ENCODE data around the gene COQ8A. TPM values are rescaled to one million over a fixed set of nuclear protein-coding genes. Genes with fewer than 3 reads are reported as not detected.

The COQ8A gene
- polyA plus RNA-seq, 1 donor from 2014 or later, result 13.2 TPM

DNA sequence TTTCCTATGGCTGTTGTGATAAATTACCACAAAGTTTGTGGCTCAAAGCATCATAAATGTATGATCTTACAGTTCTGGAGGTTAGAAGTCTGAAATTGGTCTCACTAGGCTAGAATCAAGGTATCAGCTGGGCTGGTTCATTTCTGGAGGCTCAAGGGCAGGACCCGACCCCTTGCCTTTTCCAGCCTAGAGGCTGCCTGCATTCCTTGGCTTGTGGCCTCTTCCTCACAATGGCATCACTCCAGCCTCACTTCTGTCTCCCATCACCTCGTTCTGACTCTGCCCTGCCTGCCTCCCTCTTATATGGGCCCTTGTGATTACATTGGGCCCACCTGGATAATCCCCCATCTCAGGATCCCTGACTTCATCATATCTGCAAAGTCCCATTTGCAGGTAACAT lies 8.0 kb downstream of the COQ8A start:
- Histone ChIP-seq H2AFZ (ENCODE audit: low read depth, low read length) (no peak overlapping the region), H3K4me3 (ENCODE audit: low read length) (no peak overlapping the region), H3K4me2 (ENCODE audit: low read length) (no peak overlapping the region), H3K9me2 (ENCODE audit: insufficient read depth, low read length) (no peaks in the 10 kb centered on the region), H3K79me2 (replicated peaks; ENCODE audit: insufficient read depth, low read length) (no peaks in the 10 kb centered on the region), H3K27ac (ENCODE audit: low read length) (no peak overlapping the region), H3K36me3 (ENCODE audit: insufficient read depth, low read length) (no peaks in the 10 kb centered on the region), H3K9ac (ENCODE audit: low read length) (no peak overlapping the region), H3K27me3 (ENCODE audit: insufficient read depth, low read depth, low read length) (no peaks in the 10 kb centered on the region), H4K20me1 (ENCODE audit: insufficient read depth) (no peaks in the 10 kb centered on the region), H3F3A (ENCODE audit: insufficient read depth, low read length, poor library complexity, severe bottlenecking) (no peaks in the 10 kb centered on the region), H3K9me3 (ENCODE audit: low read length) (no peaks in the 10 kb centered on the region)
- TF ChIP-seq REST (IDR thresholded peaks at IDR 0.05; ENCODE audit: borderline replicate concordance) (no peak), MXI1 (conservative IDR thresholded peaks at IDR 0.05; ENCODE audit: poor library complexity, severe bottlenecking) (no peak), RAD21 (conservative IDR thresholded peaks at IDR 0.05) (no peak), EZH2 (IDR thresholded peaks at IDR 0.05; ENCODE audit: borderline replicate concordance, insufficient read depth, low read length, poor library complexity, severe bottlenecking) (no peak), TAF1 (IDR thresholded peaks at IDR 0.05; ENCODE audit: low read depth) (no peak)
- TF ChIP-seq, protein P1, sequence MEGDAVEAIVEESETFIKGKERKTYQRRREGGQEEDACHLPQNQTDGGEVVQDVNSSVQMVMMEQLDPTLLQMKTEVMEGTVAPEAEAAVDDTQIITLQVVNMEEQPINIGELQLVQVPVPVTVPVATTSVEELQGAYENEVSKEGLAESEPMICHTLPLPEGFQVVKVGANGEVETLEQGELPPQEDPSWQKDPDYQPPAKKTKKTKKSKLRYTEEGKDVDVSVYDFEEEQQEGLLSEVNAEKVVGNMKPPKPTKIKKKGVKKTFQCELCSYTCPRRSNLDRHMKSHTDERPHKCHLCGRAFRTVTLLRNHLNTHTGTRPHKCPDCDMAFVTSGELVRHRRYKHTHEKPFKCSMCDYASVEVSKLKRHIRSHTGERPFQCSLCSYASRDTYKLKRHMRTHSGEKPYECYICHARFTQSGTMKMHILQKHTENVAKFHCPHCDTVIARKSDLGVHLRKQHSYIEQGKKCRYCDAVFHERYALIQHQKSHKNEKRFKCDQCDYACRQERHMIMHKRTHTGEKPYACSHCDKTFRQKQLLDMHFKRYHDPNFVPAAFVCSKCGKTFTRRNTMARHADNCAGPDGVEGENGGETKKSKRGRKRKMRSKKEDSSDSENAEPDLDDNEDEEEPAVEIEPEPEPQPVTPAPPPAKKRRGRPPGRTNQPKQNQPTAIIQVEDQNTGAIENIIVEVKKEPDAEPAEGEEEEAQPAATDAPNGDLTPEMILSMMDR (IDR thresholded peaks at IDR 0.05; ENCODE audit: poor library complexity, severe bottlenecking), result no peak

- H3K4me3 ChIP-seq (ENCODE audit: low read length), result no peak overlapping the region
- H3K27me3 ChIP-seq (ENCODE audit: insufficient read depth, low read depth, low read length), result no peaks in the 10 kb centered on the region
- no peak overlapping the region for H3K27ac ChIP-seq (ENCODE audit: low read length)
- H2AFZ ChIP-seq (ENCODE audit: low read depth, low read length), result no peak overlapping the region
- no peak for TF ChIP-seq MXI1 (conservative IDR thresholded peaks at IDR 0.05; ENCODE audit: poor library complexity, severe bottlenecking)
- no peaks in the 10 kb centered on the region for H3K9me2 ChIP-seq (ENCODE audit: insufficient read depth, low read length)
- no peak overlapping the region for H3K4me2 ChIP-seq (ENCODE audit: low read length)
- H3K79me2 ChIP-seq (replicated peaks; ENCODE audit: insufficient read depth, low read length), result no peaks in the 10 kb centered on the region
- H3K9ac ChIP-seq (ENCODE audit: low read length), result no peak overlapping the region
- H4K20me1 ChIP-seq (ENCODE audit: insufficient read depth), result no peaks in the 10 kb centered on the region
- no peaks in the 10 kb centered on the region for H3F3A ChIP-seq (ENCODE audit: insufficient read depth, low read length, poor library complexity, severe bottlenecking)
- no peaks in the 10 kb centered on the region for H3K9me3 ChIP-seq (ENCODE audit: low read length)
- H3K36me3 ChIP-seq (ENCODE audit: insufficient read depth, low read length), result no peaks in the 10 kb centered on the region
These were observed 8.4 kb downstream of the COQ8A start for GRCh38 chr1:226948480-226948879.

GRCh38 chr1:226948996-226949395 lies 8.9 kb downstream of the COQ8A start:
- Histone ChIP-seq H3K79me2 (replicated peaks; ENCODE audit: insufficient read depth, low read length) (no peaks in the 10 kb centered on the region), H3K9ac (ENCODE audit: low read length) (no peak overlapping the region), H2AFZ (ENCODE audit: low read depth, low read length) (no peak overlapping the region), H3K9me3 (ENCODE audit: low read length) (no peaks in the 10 kb centered on the region), H3K9me2 (ENCODE audit: insufficient read depth, low read length) (no peaks in the 10 kb centered on the region), H4K20me1 (ENCODE audit: insufficient read depth) (no peaks in the 10 kb centered on the region), H3K4me3 (ENCODE audit: low read length) (no peak overlapping the region), H3K27ac (ENCODE audit: low read length) (no peak overlapping the region), H3K27me3 (ENCODE audit: insufficient read depth, low read depth, low read length) (no peaks in the 10 kb centered on the region), H3F3A (ENCODE audit: insufficient read depth, low read length, poor library complexity, severe bottlenecking) (no peaks in the 10 kb centered on the region), H3K4me2 (ENCODE audit: low read length) (no peak overlapping the region), H3K36me3 (ENCODE audit: insufficient read depth, low read length) (no peaks in the 10 kb centered on the region)
- no peak for TF ChIP-seq REST (IDR thresholded peaks at IDR 0.05; ENCODE audit: borderline replicate concordance)
- TF ChIP-seq SMC3 (conservative IDR thresholded peaks at IDR 0.05; ENCODE audit: poor library complexity), result no peak

All from neural cell (in vitro differentiated cells).